Stimulated activated CD4-positive, alpha-beta T cell treated with anti-CD3 and anti-CD28 coated beads, Interleukin-2, amount 100 ng/mL, for 4 hours (primary cell): ENCODE measurements around the gene TBC1D8.

ENCODE experiments used
- DNase-seq: peaks from one replicate; pipeline ENCODE4 v3.0.0-alpha.2; 2020; ENCODE audit warnings: low read depth

TBC1D8 gene

DNA sequence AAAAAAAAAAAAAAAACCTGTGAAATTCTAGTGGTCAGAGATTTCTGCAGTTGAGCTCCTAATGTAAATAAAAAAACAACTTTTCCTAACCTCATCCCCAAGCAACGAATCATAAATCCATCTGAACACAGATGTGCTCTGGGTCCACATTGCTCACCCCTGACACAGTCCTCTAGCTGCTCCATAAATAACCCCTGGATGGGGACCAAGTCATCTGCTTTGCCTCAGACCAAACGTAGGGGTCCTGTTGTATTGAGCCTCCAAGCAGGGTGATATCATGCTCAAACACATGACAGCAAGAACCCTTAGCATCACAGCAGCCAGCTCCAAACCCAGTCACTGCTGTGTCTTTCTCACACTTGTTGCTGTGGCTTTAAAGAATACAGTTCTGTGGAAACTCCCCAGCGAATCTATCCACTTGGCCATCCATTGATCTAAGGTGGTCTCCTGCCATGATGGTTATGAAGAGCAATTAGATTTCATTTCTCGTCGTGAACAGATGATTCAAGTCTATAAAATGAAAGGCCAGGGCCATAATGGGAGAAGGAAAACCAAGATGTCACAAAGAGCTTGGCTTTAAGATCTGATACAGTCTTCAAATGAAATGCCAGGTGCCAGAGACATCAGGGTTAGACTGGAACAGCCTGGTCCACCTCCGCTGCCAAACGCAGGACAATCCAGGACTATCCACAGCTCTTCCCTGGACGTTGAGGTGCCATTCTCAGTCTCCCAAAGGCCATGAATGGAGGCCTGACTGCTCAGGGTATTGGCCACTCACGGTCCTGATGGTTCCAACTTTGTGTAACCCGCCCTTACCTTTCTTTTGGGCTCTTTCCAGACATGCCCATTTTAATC lies 39.0 kb downstream of the TBC1D8 start:
- no peak for DNase-seq

DNA sequence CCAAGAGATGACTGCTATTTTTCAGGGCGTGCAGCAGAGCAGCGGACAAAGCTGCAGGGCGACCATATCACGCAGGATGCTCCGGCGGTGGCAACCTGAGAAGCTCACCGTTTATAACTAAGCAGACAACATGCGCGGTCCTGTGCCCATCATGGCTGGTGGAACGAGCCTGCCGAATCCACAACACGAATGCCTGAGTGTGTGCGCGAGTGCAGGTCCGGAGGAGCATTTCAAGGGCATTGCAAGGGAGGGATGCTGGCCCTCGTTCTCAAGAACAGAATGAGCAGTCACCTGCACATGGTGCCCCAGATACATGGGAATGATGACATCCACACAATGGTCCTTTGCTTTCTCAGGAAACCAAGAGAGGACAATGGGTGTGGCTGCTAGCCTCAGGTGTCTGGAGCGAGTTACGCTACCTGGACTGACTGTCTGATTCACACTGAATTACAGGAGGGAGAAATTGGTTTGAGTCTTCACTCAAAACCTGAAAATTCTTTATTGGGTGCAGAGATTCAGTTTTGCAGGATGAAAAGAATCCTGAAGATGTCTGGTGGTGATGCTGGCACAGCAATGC lies 39.8 kb downstream of the TBC1D8 start:
- DNase-seq: no peak

DNA sequence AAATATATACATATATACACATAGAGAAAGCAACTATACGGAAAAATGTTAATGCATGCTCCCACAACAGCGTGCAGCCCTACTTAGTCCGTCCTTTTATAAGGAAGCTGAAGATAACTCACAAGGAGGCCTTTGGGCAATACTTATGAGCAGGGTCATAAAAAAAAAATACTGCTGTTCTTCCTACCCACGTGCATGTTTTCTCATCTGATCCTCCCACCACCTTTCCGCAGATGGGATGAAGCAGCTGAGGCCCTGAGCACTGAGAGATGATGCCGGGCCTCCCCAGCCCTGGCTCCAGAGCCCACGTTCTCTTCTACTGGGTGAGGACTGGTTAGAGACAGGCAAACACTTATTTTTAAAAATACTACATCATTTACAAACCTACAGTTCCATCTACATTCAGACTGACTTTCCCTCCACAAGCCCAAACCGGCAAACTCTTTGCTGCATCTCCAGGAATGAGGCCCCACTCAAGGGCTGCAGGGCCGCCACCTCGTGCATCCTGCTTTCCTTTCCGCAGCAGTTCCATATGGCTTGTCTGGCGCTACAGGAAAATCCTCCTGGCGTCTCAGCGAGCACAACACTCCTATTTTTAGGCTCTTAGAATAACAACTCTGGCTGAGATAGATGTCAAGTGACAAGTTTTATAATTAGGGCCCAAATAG lies 41.6 kb downstream of the TBC1D8 start:
- no peak for DNase-seq

- no peak for DNase-seq
Measured at GRCh38 chr2:101108357-101108756, 42.8 kb downstream of the TBC1D8 start.

GRCh38 chr2:101107241-101107640 lies 43.9 kb downstream of the TBC1D8 start:
- DNase-seq: no peak

DNA sequence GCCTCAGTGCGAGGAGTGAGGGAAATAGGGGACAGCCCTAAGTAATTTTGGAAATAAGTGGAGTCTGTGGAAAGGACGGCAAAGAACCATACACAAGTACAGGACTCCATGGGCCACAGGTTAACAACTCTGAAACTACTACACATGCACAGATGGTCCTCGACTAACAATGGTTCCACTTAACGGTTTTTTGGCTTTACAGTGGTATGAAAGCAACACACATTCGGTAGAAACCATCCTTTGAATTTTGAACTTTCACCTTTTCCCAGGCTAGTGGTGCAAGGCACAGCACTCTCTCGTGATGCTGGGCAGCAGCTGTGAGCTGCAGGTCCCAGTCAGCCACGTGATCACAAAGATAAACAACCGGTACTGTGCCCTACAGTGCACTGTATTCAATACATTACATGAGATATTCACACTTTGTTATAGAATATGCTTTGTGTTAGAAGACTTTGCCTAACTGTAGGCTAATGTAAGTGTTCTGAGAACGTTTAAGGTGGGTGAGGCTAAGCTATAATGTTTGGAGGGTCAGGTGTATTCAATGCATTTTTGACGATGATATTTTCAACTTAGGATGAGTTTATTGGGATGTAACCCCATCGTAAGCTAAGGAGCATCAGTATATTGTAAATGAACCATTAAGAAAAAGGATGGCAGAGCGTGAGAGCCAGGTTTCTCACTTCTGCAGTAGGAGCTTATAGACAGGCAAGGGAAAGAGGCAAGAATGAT lies 44.6 kb downstream of the TBC1D8 start:
- DNase-seq: no peak

DNA sequence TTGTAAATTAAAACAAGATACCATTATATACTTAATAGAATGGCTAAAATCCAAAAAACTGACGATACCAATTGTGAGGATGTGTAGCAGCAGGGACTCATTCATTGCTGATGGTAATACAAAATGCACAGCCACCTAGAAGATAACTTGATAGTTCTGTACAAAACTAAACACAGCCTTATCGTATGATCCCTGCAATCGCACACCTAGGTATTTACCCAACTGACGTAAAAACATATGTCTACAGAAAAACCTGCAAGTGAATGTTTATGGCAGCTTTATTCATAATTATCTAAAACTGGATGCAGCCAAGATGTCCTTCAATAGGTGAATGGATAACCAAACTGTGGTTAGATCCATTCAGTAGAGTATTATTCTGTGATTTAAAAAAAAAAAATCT lies 45.5 kb downstream of the TBC1D8 start:
- DNase-seq: no peak

DNA sequence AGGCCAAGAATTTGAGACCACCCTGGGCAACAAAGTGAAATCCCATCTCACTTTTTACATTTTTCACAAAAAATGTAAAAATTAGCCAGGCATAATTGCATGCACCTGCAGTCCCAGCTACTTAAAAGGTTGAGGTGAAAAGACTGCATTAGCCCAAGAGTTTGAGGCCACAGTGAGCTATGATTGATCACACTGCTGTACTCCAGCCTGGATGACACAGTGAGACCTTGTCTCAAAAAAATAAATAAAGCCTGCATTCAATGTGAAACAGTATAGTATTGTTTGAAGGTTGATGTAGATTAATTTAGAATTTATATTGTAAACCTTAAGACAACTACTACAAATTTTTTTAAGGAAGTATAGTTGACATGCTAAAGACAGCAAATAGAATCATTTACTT lies 53.5 kb downstream of the TBC1D8 start:
- DNase-seq: no peak

DNA sequence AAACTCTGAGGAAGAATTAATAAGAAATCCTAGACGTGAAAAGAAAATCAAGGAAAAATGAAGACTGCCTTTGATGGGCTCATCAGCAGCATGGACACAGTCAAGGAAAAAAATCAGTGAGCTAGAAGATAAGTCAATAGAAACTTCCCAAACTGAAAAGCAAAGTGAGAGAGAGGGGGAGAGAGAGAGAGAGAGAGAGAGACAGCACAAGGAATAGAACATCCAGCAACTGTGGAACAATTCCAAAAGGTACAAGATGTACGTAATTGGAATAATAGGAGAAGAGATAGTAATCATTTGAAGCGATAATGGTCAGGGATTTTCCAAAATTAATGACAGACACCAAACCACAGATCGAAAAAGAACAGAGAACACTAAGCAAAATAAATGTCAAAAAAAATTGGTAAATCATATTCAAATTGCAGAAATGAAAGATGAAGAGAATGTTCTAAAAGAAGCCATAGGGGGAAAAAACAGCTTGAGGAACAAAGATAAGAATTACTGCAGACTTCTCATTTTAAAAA lies 54.5 kb downstream of the TBC1D8 start:
- DNase-seq: no peak

GRCh38 chr2:101094351-101094750 lies 56.8 kb downstream of the TBC1D8 start:
- DNase-seq: no peak

- no peak for DNase-seq
Measured at GRCh38 chr2:101089942-101090799, 61.0 kb downstream of the TBC1D8 start.

DNA sequence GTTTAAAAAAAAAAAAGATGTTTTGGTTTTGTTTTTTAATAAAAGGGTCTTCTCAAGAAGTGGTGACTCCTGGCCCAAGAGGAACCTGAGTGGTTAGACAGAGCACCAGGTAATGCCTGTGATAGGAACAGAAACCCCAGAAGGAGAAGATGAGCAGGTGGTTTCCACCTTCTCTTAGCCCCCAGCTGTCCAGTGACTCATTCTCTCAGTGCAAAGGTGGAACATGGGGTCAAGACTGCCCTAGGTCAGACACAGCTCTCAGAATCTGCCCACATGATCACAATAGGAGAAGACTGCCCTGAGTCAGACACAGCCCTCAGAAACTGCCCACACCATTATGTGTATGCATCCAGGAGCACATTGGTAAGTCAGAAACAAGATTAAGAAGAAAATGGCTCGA lies 61.8 kb downstream of the TBC1D8 start:
- no peak for DNase-seq

DNA sequence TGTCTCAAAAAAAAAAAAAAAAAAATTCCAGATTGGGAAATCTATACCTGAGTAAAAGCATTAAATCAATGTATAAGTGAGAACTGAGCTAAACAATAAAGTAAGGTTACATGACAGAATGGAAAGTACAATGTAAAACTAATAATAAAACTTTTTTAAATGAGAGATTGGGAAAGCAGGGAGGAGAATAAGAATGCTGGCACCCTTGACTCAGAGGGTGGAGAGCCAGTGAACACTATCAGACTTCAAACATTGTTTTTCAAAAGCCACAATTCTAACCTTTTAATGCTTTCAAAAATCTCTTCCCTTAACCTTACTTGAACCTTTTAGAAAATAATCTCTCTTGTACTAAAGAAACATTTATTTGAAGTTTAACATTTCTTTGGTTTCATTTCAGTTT lies 63.5 kb downstream of the TBC1D8 start:
- no peak for DNase-seq

GRCh38 chr2:101083613-101084012 lies 67.6 kb downstream of the TBC1D8 start:
- DNase-seq: no peak

DNA sequence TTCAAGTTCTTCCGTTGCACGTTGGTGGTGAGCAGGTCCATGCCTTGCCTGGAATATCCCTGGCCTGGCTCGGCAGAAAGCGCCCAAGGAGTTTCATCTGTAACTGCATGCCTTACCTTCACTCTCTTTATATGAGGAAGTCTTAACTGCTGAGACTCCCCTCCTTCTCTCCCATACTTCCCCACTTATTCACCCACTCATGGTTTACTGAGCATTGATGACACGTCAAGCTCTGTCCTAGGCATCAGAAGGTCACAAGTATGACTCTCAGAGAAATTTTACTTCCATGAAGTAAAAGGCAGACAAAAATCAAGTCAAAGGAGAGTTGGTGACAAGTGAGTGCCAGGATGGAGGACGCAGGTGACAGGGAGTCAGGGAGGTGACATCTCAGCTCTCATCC lies 68.2 kb downstream of the TBC1D8 start:
- no peak for DNase-seq

GRCh38 chr2:101081375-101081907 lies 69.7 kb downstream of the TBC1D8 start:
- no peak for DNase-seq

GRCh38 chr2:101080211-101081068 lies 70.7 kb downstream of the TBC1D8 start:
- no peak for DNase-seq

- DNase-seq: no peak
Measured at GRCh38 chr2:101076581-101076980, 74.6 kb downstream of the TBC1D8 start.

- no peak for DNase-seq
Measured at GRCh38 chr2:101064868-101065549, 86.2 kb downstream of the TBC1D8 start.

- DNase-seq: no peak
Measured at GRCh38 chr2:101064505-101064867, 86.7 kb downstream of the TBC1D8 start.
